NOMO-1 (cell line): ENCODE measurements around the gene PLEKHA6.

Source experiments
- DNase-seq, 2 experiments: peaks; one replicate each; lab custom pipeline; 2025; ENCODE audit not compliant: unreplicated experiment in 2 of 2; lab: John Stamatoyannopoulos, UW

Gene PLEKHA6

GRCh38 chr1:204196068-204196795 lies 163.5 kb downstream of the PLEKHA6 start, which contains the start of gene KISS1:
Gene KISS1, minus strand, starts transcription at chr1:204196491. Its CDS starts 3,615 bp downstream, at chr1:204192876.
- DNase-seq: no peak

- DNase-seq: no peak
These were observed 165.0 kb downstream of the PLEKHA6 start for GRCh38 chr1:204194771-204195170.

DNA sequence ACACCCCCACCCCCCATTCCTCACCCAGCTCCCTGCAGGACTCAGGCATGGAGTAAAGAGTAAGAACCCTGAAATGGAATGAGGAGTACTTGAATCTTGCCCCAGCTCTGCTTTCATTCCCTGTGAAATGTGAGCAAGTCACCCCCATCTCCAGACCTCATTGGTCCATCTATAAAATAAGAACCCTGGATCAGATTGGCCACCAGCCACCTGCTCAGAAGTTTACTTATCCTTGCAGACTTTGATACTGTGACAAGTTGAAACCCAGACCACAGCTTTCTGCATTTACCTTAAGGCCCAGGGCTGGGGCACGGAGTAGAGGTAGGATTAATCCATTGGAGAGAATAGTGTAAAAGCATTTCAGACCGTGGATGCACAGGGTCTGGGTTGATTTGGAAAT lies 165.6 kb downstream of the PLEKHA6 start:
- DNase-seq: no peak

DNA sequence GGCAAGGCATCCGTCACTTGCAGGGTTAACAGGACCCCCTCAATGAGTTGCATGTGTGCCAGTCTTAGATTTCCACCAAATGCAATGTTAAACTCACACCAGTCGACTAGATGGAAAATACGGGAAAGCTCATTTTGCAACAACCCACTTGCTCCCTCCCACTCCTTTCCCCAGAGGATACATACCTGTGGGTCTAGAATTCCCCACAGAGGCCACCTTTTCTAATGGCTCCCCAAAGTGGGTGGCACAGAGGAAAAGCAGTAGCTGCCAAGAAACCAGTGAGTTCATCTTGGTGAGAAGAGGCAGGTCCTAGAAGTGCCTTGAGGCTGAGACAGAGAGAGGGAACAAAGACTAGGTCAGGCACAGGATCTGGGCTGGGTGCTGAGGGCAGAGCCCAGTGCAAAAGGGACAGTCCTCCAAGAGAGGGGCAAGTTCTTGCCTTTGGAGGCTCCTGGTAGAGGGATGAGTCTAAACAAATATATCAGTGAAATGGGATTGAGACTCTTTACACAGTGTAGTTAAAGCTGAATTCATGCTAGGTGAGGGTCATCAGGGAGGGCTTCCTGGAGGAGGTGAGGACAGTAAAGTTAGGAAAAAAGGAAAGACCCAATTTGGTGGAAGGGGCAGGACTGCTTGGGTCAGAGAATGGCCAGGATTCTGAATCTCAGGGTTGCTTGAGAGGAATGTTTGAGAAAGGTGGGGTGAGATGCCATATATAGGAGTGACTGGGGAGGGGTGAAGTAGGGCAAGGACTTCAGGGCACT lies 167.0 kb downstream of the PLEKHA6 start:
- DNase-seq: no peak

DNA sequence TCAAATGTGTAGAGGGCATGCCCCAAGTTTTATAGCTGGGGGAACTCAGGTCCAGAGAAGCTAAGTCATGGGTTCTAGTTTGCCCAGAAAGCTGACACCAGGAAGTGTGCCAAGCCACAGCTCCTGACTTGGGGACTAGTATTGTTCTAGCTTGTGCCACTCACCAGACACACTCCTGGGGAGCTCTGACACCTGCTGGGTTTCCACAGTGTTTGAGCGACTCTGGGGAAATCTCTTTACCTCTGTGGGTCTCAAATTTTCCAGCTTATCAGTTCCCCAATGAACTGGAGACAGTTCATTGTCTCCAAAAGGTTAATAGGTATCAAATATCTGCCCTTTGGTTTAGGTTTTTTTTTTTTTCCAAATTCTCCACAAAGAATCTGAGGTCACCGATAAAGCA lies 167.7 kb downstream of the PLEKHA6 start:
- no peak for DNase-seq

GRCh38 chr1:204191456-204191855 lies 168.3 kb downstream of the PLEKHA6 start:
- DNase-seq: no peak

- peak; percentile 88 to 90 for DNase-seq
These were observed 169.2 kb downstream of the PLEKHA6 start for GRCh38 chr1:204190212-204191211.

DNA sequence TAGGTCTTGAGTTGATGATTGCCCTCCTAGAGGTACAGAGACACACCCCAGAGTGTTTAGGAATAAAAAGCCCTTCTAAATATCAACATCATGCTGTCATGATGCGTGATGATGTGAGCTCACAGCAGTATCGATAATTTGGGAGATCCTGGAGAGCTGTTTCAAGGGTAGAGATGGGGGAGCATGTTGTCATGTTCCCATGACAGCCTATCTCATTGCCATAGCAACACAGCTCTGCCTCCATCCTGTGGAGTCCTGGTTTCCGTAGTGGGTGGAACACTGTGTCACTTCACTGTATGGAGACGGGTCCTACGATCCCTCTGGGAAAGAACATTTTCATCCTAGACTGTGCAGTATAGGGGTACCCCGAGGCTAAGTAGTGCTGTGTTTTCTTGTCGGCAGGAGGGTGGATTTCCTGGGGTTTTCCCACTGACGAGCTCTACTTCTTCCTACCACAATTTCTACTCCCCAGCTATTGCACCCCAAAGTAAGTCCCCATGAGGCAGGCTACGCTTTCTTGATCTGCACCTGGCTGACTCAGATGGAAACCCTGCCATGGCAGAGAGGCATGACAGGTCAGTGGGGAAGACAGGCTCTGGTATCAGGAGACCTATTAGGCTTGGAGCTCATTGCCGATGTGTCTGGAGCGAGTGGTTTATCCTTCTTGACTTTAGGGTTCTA lies 170.6 kb downstream of the PLEKHA6 start:
- no peak for DNase-seq

DNA sequence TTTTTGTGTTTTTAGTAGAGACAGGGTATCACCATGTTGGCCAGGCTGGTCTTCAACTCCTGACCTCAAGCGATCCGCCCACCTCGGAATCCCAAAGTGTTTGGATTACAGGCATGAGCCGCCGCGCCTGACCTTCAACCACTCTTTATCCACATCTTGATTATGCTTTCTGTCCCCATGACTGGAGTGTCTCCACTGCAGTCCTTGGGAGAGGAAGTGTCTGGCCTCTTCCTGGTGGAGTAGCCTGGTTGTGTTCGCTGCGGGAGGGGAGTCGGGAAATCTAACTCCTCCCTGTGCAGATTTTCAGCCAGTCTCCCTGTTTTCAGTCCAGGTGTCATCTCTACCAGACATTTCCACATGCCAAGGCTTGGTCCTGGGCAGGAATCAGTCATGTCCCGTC lies 173.1 kb downstream of the PLEKHA6 start:
- no peak for DNase-seq

- no peak for DNase-seq
These were observed 178.6 kb downstream of the PLEKHA6 start for GRCh38 chr1:204181116-204181515.

DNA sequence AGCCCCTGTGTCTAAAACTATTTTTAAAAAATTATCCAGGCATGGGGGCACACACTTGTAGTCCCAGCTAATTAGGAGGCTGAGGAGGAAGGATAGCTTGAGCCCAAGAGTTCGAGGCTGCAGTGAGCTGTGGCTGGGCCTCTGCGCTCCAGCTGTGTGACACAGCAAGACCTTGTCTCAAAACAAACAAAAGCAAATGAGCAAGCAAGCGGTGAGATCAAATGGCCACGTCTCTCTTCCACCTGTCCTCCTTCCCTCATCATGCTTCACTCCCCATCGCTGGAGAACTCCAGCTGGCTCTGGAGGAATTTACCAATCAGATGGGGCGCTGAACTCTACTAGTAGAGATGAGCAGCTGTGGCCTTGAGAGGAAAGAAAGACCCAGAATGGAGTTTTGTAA lies 179.6 kb downstream of the PLEKHA6 start:
- no peak for DNase-seq

DNA sequence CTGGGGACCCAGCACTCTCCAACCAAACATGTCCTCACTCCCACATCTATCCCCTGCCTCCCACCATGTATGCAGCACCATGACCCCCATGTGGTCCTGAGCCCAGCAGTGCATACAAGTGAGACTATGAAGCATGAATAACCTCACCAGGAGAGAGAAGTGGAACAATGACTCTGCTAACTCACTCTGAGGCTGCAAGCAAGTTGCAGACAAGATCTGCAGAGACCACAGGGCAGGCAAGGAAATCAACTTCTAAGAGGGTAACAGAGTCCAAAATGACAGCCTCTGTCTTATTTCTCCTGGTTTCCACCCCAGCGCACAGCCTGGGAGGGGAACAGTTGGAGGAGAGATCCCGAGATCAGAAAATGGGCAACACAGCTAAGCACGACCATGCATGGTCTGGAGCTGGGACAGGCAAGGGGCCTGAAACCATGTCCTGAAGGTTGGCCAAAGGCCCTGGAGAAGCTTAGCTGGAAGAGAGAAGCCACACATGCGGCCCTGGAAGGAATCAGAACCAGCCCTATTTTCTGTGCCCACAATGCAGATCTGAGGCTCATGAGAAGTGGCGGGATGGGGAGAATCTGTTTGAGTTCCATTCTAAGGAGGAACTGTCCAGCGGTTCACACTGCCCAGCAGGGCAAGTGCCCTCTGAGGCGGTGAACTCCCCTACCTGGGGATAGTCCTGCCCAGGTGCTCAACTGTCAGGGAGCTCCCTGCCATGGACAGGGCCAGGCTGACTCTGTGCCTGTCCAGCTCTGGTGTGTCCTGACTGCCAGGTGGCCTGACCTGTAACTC lies 181.0 kb downstream of the PLEKHA6 start:
- no peak for DNase-seq

- DNase-seq: peak; percentile 6 to 21
These were observed 182.6 kb downstream of the PLEKHA6 start for GRCh38 chr1:204177133-204177532.

DNA sequence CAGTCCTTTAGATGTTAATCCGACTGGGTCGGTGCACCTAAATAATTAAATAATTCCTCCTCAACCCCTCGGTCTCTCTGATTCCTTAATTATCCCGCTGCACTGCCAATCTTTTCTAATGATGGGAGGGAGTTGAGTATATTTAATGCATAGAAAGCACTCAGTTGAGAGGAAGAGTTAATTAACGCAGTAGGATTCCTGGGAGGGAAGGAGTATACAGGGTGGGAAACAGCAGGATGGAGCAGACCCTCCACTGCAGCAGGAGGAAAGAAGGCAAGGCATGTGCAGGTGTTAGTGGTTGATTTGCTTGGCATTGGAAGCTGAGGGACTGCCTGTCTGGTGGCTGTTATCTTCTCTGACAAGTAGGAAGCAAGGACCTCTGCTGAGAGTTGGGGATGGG lies 183.7 kb downstream of the PLEKHA6 start:
- DNase-seq: no peak

- DNase-seq: no peak
These were observed 184.8 kb downstream of the PLEKHA6 start for GRCh38 chr1:204174958-204175357.

DNA sequence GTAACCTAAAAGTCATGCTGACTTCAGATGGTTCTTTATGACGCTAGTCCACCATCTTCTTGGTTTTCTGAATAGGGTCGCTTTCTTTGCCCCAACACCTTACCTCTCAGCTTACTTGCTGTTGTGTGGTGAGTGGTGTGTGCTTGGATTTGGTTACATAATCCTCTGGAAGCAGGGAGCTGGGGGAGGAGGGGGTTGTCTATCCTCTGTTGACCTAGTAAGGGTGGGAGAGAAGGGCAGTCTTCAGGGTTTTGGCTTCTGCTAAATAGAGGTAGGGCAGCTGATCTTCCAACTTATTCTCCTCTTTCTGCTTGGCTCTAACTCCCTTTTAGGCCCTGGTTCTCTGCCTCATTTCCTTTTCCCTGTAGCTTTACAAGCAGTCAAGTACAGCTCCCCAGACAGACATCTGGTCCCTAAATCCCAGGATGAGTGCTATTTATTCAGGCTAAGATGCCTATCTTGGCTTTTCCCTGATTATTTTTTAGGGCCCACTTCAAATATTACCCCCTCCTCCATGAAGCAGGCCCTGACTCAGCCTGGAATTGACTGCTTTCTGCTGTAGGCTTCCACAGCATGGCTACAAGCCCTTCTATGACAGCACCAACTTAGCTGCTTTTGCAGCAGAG lies 187.2 kb downstream of the PLEKHA6 start:
- DNase-seq: no peak

DNA sequence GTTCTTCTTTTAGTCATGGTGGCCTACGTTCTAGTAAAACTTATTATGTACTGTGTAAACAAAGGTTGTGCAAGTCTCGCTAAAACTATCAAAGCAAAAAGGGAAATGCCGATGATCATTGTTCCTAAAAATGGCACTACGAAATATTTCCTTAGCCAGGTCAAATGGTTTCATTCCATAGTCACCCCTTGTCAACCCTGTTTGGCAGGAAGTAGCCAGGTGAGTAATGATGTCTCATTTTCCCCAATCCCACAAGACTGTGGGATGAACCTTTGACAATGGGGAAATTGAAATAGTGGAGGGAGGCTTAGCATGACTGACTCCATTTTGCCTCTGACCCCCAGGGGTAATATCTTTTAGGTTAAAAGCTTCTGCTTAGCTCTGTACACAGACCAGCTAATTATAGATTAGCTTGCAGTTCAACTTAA lies 188.0 kb downstream of the PLEKHA6 start:
- peak; percentile 17 to 38 for DNase-seq

GRCh38 chr1:204170494-204171155 lies 189.1 kb downstream of the PLEKHA6 start:
- no peak for DNase-seq

GRCh38 chr1:204169858-204170257 lies 189.9 kb downstream of the PLEKHA6 start:
- no peak for DNase-seq
